OCI-LY7 (cell line): ENCODE results near the gene HSD17B14. TPM values are rescaled to one million over a fixed set of nuclear protein-coding genes. Genes with fewer than 3 reads are reported as not detected.

Experiments used
- BruUV-seq: library from RNA; stranded (reverse); fragments of 400-500 nt; replicated peaks from 2 replicates; lab custom pipeline; 2021; lab: Mats Ljungman, UMichigan
- CTCF ChIA-PET: fragments of 300-600 bp; sonication (Branson Sonifier 250); formaldehyde crosslinking; loops from one replicate; lab custom pipeline; 2022; ENCODE audit warnings: antibody characterized with exemption; ENCODE audit not compliant: unreplicated experiment; lab: Charles Lee
- POLR2A ChIA-PET: fragments of 300-600 bp; sonication (Branson Sonifier 250); formaldehyde crosslinking; loops from one replicate; lab custom pipeline; 2022; ENCODE audit warnings: antibody characterized with exemption; lab: Charles Lee
- DNase-seq: peaks from one replicate; pipeline ENCODE4 v3.0.0-alpha.2; 2015; ENCODE audit warnings: low spot score
- H2AFZ ChIP-seq: fragments of 200-600 bp; sonication (generic), shearing (Covaris generic); 2 replicates; pipeline ENCODE4 v1.6.1; 2014; ENCODE audit warnings: mild to moderate bottlenecking, antibody characterized with exemption, low read length, moderate library complexity
- H3K27ac ChIP-seq: fragments of 200-600 bp; sonication (generic); 2 replicates; pipeline ENCODE4 v1.5.1; 2014; ENCODE audit warnings: mixed run types, low read depth, mild to moderate bottlenecking, moderate library complexity, low read length, inconsistent platforms; ENCODE audit not compliant: poor library complexity, severe bottlenecking
- H3K36me3 ChIP-seq: fragments of 200-600 bp; sonication (generic); 2 replicates; pipeline ENCODE4 v1.6.1; 2014; ENCODE audit warnings: mild to moderate bottlenecking, antibody characterized with exemption, low read length, moderate library complexity, mixed read lengths; ENCODE audit not compliant: insufficient read depth
- H3K4me1 ChIP-seq: fragments of 200-600 bp; sonication (generic); 2 replicates; pipeline ENCODE4 v1.5.1; 2014; ENCODE audit warnings: mild to moderate bottlenecking, low read length; ENCODE audit not compliant: insufficient read depth, poor library complexity, severe bottlenecking
- H3K4me2 ChIP-seq: fragments of 200-600 bp; sonication (generic); 2 replicates; pipeline ENCODE4 v1.6.1; 2014; ENCODE audit warnings: mild to moderate bottlenecking, low read length
- H3K4me3 ChIP-seq: fragments of 200-600 bp; sonication (generic); 2 replicates; pipeline ENCODE4 v1.5.1; 2014; ENCODE audit warnings: mild to moderate bottlenecking, low read depth, low read length; ENCODE audit not compliant: poor library complexity, severe bottlenecking
- H3K79me2 ChIP-seq: fragments of 200-600 bp; sonication (generic); 2 replicates; pipeline ENCODE4 v1.6.1; 2016; ENCODE audit warnings: low read depth, mild to moderate bottlenecking, low read length, moderate library complexity, mixed read lengths; ENCODE audit not compliant: insufficient read depth
- H3K9me2 ChIP-seq: fragments of 200-600 bp; sonication (generic); 2 replicates; pipeline ENCODE4 v1.6.1; 2016; ENCODE audit warnings: mild to moderate bottlenecking, low read length, mixed read lengths; ENCODE audit not compliant: insufficient read depth
- H3K9me3 ChIP-seq: fragments of 200-600 bp; sonication (generic); 2 replicates; pipeline ENCODE4 v1.6.1; 2014; ENCODE audit warnings: mild to moderate bottlenecking, mixed run types, low read length, mixed read lengths
- H4K20me1 ChIP-seq: fragments of 200-600 bp; sonication (generic); 2 replicates; pipeline ENCODE4 v1.6.1; 2014; ENCODE audit warnings: mild to moderate bottlenecking, antibody characterized with exemption, low read length, moderate library complexity, mixed read lengths; ENCODE audit not compliant: insufficient read depth
- EZH2phosphoT487 ChIP-seq: fragments of 200-600 bp; sonication (generic); IDR thresholded peaks from 2 replicates; pipeline ENCODE4 v1.6.1; 2018; ENCODE audit warnings: low read depth, borderline replicate concordance, mild to moderate bottlenecking, mixed run types, antibody characterized with exemption, low read length, moderate library complexity, mixed read lengths
- intact Hi-C: fragments of 100-400 bp; cut with micrococcal nuclease; formaldehyde crosslinking; loops from one replicate; pipeline ENCODE4 v1.10.0; 2022; ENCODE audit not compliant: unreplicated experiment
- total RNA-seq, 2 experiments: library from RNA; depleted of rRNA in 1 of 2; stranded (reverse); fragments of >200 nt in 1 of 2; shearing (Covaris generic) in 1 of 2; gene quantifications; 2 replicates each; pipeline ENCODE4 v1.2.3, GENCODE V29; 2014 to 2022
- TF ChIP-seq, protein P1 (sequence below): fragments of 200-600 bp; sonication (generic); conservative IDR thresholded peaks from 2 replicates; pipeline ENCODE4 v1.5.1; 2014; ENCODE audit warnings: mild to moderate bottlenecking, antibody characterized with exemption, low read length, moderate library complexity, mixed read lengths

HSD17B14 gene
- total RNA-seq, 2 experiments from 2014 or later: 1.8 to 4.5 TPM

DNA sequence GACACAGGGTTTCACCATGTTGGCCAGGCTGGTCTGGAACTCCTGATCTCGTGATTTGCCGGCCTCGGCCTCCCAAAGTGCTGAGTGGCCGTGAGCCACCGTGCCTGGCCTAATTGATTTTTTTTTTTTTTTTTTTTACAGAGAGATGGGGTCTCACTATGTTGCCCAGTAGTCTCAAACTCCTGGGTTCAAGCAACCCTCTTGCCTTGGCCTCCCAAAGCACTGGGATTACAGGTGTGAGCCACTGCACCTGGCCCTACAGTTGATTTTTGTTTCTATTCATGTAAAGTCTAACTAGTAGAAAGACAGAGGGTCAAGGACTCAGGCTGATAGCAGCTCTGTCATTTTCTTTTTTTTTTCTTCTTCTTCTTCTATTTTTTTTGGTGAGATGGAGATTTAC, 59.2 kb downstream of the HSD17B14 start:
- no peak for DNase-seq
- H3K79me2 ChIP-seq: no peaks in the 10 kb centered on the region
- peaks cover 10% of the 10 kb centered on the region for H3K4me1 ChIP-seq
- CTCF ChIA-PET: no interaction called here
- H3K36me3 ChIP-seq: no peaks in the 10 kb centered on the region
- H2AFZ ChIP-seq: no peak overlapping the region
- POLR2A ChIA-PET: no interaction called here
- intact Hi-C loops: no loop called here
- H3K9me2 ChIP-seq: no peaks in the 10 kb centered on the region
- no peak overlapping the region for H3K27ac ChIP-seq
- H3K4me3 ChIP-seq: no peak overlapping the region
- no peak for TF ChIP-seq EZH2phosphoT487
- TF ChIP-seq, protein P1, sequence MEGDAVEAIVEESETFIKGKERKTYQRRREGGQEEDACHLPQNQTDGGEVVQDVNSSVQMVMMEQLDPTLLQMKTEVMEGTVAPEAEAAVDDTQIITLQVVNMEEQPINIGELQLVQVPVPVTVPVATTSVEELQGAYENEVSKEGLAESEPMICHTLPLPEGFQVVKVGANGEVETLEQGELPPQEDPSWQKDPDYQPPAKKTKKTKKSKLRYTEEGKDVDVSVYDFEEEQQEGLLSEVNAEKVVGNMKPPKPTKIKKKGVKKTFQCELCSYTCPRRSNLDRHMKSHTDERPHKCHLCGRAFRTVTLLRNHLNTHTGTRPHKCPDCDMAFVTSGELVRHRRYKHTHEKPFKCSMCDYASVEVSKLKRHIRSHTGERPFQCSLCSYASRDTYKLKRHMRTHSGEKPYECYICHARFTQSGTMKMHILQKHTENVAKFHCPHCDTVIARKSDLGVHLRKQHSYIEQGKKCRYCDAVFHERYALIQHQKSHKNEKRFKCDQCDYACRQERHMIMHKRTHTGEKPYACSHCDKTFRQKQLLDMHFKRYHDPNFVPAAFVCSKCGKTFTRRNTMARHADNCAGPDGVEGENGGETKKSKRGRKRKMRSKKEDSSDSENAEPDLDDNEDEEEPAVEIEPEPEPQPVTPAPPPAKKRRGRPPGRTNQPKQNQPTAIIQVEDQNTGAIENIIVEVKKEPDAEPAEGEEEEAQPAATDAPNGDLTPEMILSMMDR: no peak
- H4K20me1 ChIP-seq: no peaks in the 10 kb centered on the region
- no peak overlapping the region for H3K4me2 ChIP-seq
- BruUV-seq: no TSS peak
- H3K9me3 ChIP-seq: no peaks in the 10 kb centered on the region

DNA sequence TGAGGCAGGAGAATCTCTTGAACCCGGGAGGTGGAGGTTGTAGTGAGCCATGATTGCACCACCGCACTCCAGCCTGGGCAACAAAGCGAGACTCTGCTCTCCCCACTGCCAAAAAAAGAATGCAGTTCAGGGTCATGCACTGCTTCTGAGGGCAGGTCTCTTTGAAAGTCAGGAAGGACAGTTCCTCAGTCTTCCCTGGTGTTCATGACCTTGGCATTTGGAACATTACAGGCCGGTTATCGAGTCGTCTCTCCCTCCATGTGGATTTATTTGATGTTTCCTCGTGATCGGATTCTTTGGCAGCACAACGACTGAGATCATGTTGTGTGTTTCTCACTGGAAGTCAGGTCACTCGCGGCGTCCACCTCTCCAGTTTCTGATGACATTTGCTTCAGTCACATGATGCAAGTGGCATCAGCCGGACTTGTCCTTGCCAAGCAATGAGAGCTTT, 63.8 kb downstream of the HSD17B14 start:
- Histone ChIP-seq H3K4me2 (no peak overlapping the region), H4K20me1 (no peaks in the 10 kb centered on the region), H3K9me3 (no peaks in the 10 kb centered on the region), H2AFZ (no peak overlapping the region), H3K4me3 (no peak overlapping the region), H3K4me1 (no peaks in the 10 kb centered on the region), H3K27ac (no peak overlapping the region), H3K79me2 (no peaks in the 10 kb centered on the region), H3K36me3 (no peaks in the 10 kb centered on the region), H3K9me2 (no peaks in the 10 kb centered on the region)
- TF ChIP-seq EZH2phosphoT487: no peak
- TF ChIP-seq, protein P1: no peak
- DNase-seq: no peak
- no TSS peak for BruUV-seq
- CTCF ChIA-PET: no interaction called here
- intact Hi-C loops: no loop called here
- POLR2A ChIA-PET: no interaction called here

DNA sequence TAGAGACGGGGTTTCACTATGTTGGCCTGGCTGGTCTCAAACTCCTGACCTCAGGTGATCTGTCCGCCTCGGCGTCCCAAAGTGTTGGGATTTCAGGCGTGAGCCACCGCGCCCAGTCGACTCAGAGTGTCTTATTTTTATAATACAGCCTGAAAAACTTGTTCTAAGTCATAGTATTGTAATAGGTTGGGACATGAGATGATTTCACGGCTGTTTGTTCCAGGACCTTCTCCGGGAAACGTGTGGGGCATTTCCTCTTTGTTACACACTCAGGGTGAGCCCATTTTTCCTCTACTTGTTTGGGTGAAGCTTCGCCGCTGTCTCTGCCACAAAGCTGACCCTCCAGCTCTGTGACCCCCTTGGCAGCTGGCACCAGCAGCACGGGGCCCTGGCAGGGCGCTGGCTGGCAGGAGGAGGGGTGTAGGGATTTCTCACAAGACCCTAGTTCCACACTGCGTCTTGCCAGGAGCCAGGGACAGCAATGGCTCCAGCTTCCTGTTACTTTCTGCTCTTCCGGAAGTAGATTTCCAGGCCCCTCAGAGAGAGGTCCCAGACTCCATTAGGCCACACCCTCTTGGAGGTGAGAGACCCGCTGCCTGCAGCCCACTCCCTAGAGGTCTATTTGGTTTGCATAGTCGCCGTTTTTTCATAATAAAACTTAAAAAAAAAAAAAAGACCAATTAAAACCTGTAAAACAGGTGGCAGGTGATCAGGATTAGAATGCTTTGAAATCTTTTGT, 65.4 kb downstream of the HSD17B14 start:
- DNase-seq: no peak
- H3K27ac ChIP-seq: no peak overlapping the region
- ChIA-PET CTCF (no interaction called here), POLR2A (no interaction called here)
- no peak overlapping the region for H3K4me3 ChIP-seq
- no peaks in the 10 kb centered on the region for H3K4me1 ChIP-seq
- H3K79me2 ChIP-seq: no peaks in the 10 kb centered on the region
- H3K9me3 ChIP-seq: no peaks in the 10 kb centered on the region
- intact Hi-C loops: no loop called here
- no TSS peak for BruUV-seq
- H4K20me1 ChIP-seq: no peaks in the 10 kb centered on the region
- no peaks in the 10 kb centered on the region for H3K36me3 ChIP-seq
- TF ChIP-seq EZH2phosphoT487: no peak
- TF ChIP-seq, protein P1: no peak
- H2AFZ ChIP-seq: no peak overlapping the region
- H3K9me2 ChIP-seq: no peaks in the 10 kb centered on the region
- H3K4me2 ChIP-seq: no peak overlapping the region
